Sigmoid colon (tissue), 7 donors: Measurements from ENCODE around the gene ZNF407. TPM values are rescaled to one million over a fixed set of nuclear protein-coding genes. Genes with fewer than 3 reads are reported as not detected.

Experiments used
- DNase-seq: peaks from one replicate; pipeline ENCODE4 v3.0.0-alpha.2; 2019
- H3K27ac ChIP-seq, 4 donors: fragments of 200-600 bp; sonication (generic); one replicate each; pipeline ENCODE4 v1.5.1; 2016 to 2019; ENCODE audit warnings: mild to moderate bottlenecking in 1 of 4
- H3K27me3 ChIP-seq, 3 donors: fragments of 200-600 bp; sonication (generic); one replicate each; pipeline ENCODE4 v1.5.1; 2019; ENCODE audit warnings: mild to moderate bottlenecking in 1 of 3
- H3K36me3 ChIP-seq, 4 donors: fragments of 200-600 bp; sonication (generic); one replicate each; pipeline ENCODE4 v1.5.1; 2016 to 2019
- H3K4me1 ChIP-seq, 4 donors: fragments of 200-600 bp; sonication (generic); one replicate each; pipeline ENCODE4 v1.5.1; 2017 to 2019
- H3K4me3 ChIP-seq, 4 donors: fragments of 200-600 bp; sonication (generic); one replicate each; pipeline ENCODE4 v1.5.1; 2017 to 2019; ENCODE audit warnings: mild to moderate bottlenecking in 2 of 4, moderate library complexity in 1 of 4
- H3K9me3 ChIP-seq, 4 donors: fragments of 200-600 bp in 3 of 4; sonication (generic) in 3 of 4; one replicate each; pipeline versions ENCODE4 v1.5.1 to v1.6.1; 2013 to 2019
- EP300 ChIP-seq, 4 donors: sonication (generic); formaldehyde crosslinking; IDR thresholded peaks; one replicate each; pipeline ENCODE4 v1.6.1; 2017; ENCODE audit warnings: antibody characterized with exemption in 4 of 4
- POLR2A ChIP-seq, 2 donors: fragments of 450-650 bp; IDR thresholded peaks; one replicate each; pipeline ENCODE4 v1.6.1; 2016; ENCODE audit warnings: antibody characterized with exemption in 2 of 2, mild to moderate bottlenecking in 2 of 2, moderate library complexity in 2 of 2
- POLR2AphosphoS5 ChIP-seq, 4 donors: sonication (generic); formaldehyde crosslinking; IDR thresholded peaks; one replicate each; pipeline ENCODE4 v1.6.1; 2017; ENCODE audit warnings: antibody characterized with exemption in 4 of 4
- WGBS, 2 donors: extraction: QIAGEN DNeasy Blood & Tissue Kit; methylation state at CpG; one replicate each; pipeline ENCODE4 v1.1.7; 2013; 5-methylcytosine and 5-hydroxymethylcytosine counted together
- intact Hi-C: fragments of 100-400 bp; cut with DNase I; formaldehyde crosslinking; loops from one replicate; pipeline ENCODE4 v1.15.1; 2023
- polyA plus RNA-seq, 3 donors: library from polyadenylated mRNA; stranded (reverse); fragments of 200-250 nt; gene quantifications; one replicate each; pipeline ENCODE4 v1.2.3, GENCODE V29; 2013
- total RNA-seq, 4 donors: library from RNA; depleted of rRNA; stranded (reverse); fragments of >200 nt; gene quantifications; one replicate each; pipeline ENCODE4 v1.1.0, GENCODE V29; 2016
- TF ChIP-seq, protein P1 (sequence below), 4 experiments: fragments of 450-650 bp in 3 of 4; fragments of 200-600 bp in 1 of 4; IDR thresholded peaks; one replicate each; pipeline ENCODE4 v1.5.1; 2016 to 2019; ENCODE audit warnings: antibody characterized with exemption in 4 of 4, mild to moderate bottlenecking in 3 of 4, moderate library complexity in 2 of 4
- donor health status: healthy with polysubstance abuse.
- donor health status: Bipolar disorder and iron deficiency.
- donor health status: healthy.

ZNF407 gene
- total and polyA plus RNA-seq, 7 donors, result 1.4 to 19.8 (median 16.3) TPM

GRCh38 chr18:74896390-74896991 lies 298.8 kb downstream of the ZNF407 start:
- no peak for TF ChIP-seq POLR2AphosphoS5 (IDR thresholded peaks at IDR 0.05)
- TF ChIP-seq, protein P1, sequence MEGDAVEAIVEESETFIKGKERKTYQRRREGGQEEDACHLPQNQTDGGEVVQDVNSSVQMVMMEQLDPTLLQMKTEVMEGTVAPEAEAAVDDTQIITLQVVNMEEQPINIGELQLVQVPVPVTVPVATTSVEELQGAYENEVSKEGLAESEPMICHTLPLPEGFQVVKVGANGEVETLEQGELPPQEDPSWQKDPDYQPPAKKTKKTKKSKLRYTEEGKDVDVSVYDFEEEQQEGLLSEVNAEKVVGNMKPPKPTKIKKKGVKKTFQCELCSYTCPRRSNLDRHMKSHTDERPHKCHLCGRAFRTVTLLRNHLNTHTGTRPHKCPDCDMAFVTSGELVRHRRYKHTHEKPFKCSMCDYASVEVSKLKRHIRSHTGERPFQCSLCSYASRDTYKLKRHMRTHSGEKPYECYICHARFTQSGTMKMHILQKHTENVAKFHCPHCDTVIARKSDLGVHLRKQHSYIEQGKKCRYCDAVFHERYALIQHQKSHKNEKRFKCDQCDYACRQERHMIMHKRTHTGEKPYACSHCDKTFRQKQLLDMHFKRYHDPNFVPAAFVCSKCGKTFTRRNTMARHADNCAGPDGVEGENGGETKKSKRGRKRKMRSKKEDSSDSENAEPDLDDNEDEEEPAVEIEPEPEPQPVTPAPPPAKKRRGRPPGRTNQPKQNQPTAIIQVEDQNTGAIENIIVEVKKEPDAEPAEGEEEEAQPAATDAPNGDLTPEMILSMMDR (IDR thresholded peaks at IDR 0.05), result peak in 3 of 4 experiments; percentile 25 to 47 (median 30)
- no peak for TF ChIP-seq EP300 (IDR thresholded peaks at IDR 0.05)
- no peak for TF ChIP-seq POLR2A (IDR thresholded peaks at IDR 0.05)
- Histone ChIP-seq H3K4me3 (no peak overlapping the region), H3K27ac (no peak overlapping the region), H3K9me3 (no peaks in the 10 kb centered on the region), H3K4me1 (peaks cover 0 to 29% (median 0%) of the 10 kb centered on the region in 4 donors), H3K36me3 (no peaks in the 10 kb centered on the region), H3K27me3 (no peaks in the 10 kb centered on the region)
- WGBS, 2 donors, result 26 to 51% methylated on average over 4 of the region's 4 CpGs
- DNase-seq, result no peak
- intact Hi-C loops, result no loop called here

DNA sequence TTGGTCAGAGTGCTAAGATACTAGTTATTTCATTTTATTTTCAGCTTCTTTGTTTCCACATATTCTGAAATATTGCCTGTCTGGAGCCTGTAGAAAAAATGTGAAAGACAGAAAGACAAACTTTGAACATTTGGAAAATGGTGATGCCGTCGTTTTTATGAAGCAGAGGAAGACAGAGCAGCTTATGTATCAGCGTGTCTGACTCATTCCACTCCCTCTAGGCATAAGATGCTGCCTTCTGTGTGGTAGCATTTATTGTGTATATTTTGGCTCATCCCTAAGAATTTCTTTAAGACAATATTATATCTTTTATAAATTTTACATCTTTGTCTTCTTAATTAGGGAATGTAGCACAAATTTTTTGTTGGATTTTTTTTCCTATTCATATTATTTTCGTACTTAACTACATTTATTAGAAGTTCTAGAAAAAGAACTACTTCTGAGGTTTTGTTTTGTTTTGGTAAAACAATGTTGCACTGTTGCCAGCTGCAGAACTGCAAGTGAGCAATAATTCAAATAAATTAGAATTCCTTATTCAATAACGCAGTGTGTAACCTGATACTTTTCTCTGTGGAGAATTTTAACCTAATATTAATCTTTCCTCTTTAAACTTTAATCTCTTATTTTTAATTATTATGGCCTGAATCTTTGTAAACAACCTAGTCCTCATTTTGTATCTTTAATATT lies 300.4 kb downstream of the ZNF407 start:
- WGBS, 2 donors, result 84 to 88% methylated on average over 5 of the region's 5 CpGs
- intact Hi-C loops, result no loop called here
- Histone ChIP-seq H3K36me3 (no peaks in the 10 kb centered on the region), H3K4me3 (no peak overlapping the region), H3K4me1 (peaks cover 0 to 29% (median 0%) of the 10 kb centered on the region in 4 donors), H3K27ac (no peak overlapping the region), H3K27me3 (no peaks in the 10 kb centered on the region), H3K9me3 (no peaks in the 10 kb centered on the region)
- TF ChIP-seq, protein P1 (IDR thresholded peaks at IDR 0.05), result no peak
- no peak for TF ChIP-seq POLR2AphosphoS5 (IDR thresholded peaks at IDR 0.05)
- TF ChIP-seq EP300 (IDR thresholded peaks at IDR 0.05), result no peak
- TF ChIP-seq POLR2A (IDR thresholded peaks at IDR 0.05), result no peak
- no peak for DNase-seq

DNA sequence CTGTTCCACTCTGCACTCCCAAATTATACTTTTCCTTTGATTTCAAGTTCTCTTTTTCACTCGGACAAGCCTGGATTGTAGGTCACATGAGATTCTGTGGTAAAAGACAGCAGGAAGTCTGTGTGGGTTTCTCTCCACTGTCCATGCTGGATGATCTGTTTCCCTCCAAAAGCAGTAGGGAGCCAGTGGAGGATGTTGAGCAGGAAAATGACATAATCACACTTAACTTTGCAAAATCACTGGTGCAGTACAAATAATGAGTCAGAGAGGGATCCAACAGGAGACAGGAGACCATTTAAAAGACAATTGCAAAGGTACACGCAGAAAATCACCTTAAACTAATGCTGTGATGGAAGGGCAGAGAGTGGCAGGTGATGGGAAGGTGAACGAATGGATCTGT lies 301.3 kb downstream of the ZNF407 start:
- WGBS, 2 donors, result 66 to 88% methylated on average over 3 of the region's 3 CpGs
- TF ChIP-seq POLR2A (IDR thresholded peaks at IDR 0.05) (no peak), EP300 (IDR thresholded peaks at IDR 0.05) (no peak), POLR2AphosphoS5 (IDR thresholded peaks at IDR 0.05) (no peak)
- TF ChIP-seq, protein P1 (IDR thresholded peaks at IDR 0.05), result no peak
- DNase-seq, result no peak
- no peaks in the 10 kb centered on the region for H3K9me3 ChIP-seq
- no peaks in the 10 kb centered on the region for H3K27me3 ChIP-seq
- H3K27ac ChIP-seq, result no peak overlapping the region
- H3K4me3 ChIP-seq, result no peak overlapping the region
- intact Hi-C loops, result no loop called here
- no peaks in the 10 kb centered on the region for H3K36me3 ChIP-seq
- H3K4me1 ChIP-seq, result peaks cover 0 to 31% (median 0%) of the 10 kb centered on the region in 4 donors

- 92 to 95% methylated on average over 5 of the region's 5 CpGs for WGBS, 2 donors
- H3K27me3 ChIP-seq, result no peaks in the 10 kb centered on the region
- H3K27ac ChIP-seq, result no peak overlapping the region
- peak; percentile 74 for DNase-seq
- H3K9me3 ChIP-seq, result no peaks in the 10 kb centered on the region
- intact Hi-C loops, result no loop called here
- H3K4me1 ChIP-seq, result peaks cover 0 to 34% (median 2%) of the 10 kb centered on the region in 4 donors
- no peaks in the 10 kb centered on the region for H3K36me3 ChIP-seq
- no peak overlapping the region for H3K4me3 ChIP-seq
- TF ChIP-seq POLR2A (IDR thresholded peaks at IDR 0.05) (no peak), EP300 (IDR thresholded peaks at IDR 0.05) (no peak)
- TF ChIP-seq, protein P1 (IDR thresholded peaks at IDR 0.05), result no peak
Measured at GRCh38 chr18:74899554-74899953, 301.9 kb downstream of the ZNF407 start.
